DND-41 (cell line): ENCODE results near the gene KDM6B.

ENCODE experiments used
- CTCF ChIP-seq: IDR thresholded peaks from 2 replicates; pipeline ENCODE4 v1.5.1; 2012; ENCODE audit warnings: borderline replicate concordance, low read length, moderate library complexity, mild to moderate bottlenecking; ENCODE audit not compliant: poor library complexity, severe bottlenecking; ENCODE audit errors: extremely low read depth
- EZH2 ChIP-seq: IDR thresholded peaks from 3 replicates; pipeline ENCODE4 v1.6.1; 2012; ENCODE audit warnings: borderline replicate concordance, low read depth, mild to moderate bottlenecking, moderate library complexity, low read length, inconsistent platforms; ENCODE audit not compliant: severe bottlenecking

- TF ChIP-seq CTCF (no peak), EZH2 (no peak)
These were observed 11.9 kb upstream of the KDM6B start for GRCh38 chr17:7822126-7822525.
